Measurements from ENCODE around the gene TEX52. TPM values are rescaled to one million over a fixed set of nuclear protein-coding genes. Genes with fewer than 3 reads are reported as not detected.
A peak's percentile ranks its signal among the peaks of the same experiment; 100 is the strongest.

The TEX52 gene
- total and polyA plus RNA-seq, 9 donors: not detected

- no peak for TF ChIP-seq CTCF (IDR thresholded peaks at IDR 0.05)
- Histone ChIP-seq H3K9me3 (no peaks in the 10 kb centered on the region), H3K4me1 (ENCODE audit: insufficient read depth) (peaks cover 13% of the 10 kb centered on the region), H3K36me3 (no peaks in the 10 kb centered on the region), H3K27me3 (no peaks in the 10 kb centered on the region), H3K4me3 (no peak overlapping the region), H3K27ac (no peak overlapping the region)
- no peak for DNase-seq
- intact Hi-C loops (cut with DNase I): loop anchor here in 3 of 4 donors (10.0 kb wide), 2 partner anchors 93 to 183 kb away; no protein-coding TSS in a partner anchor
- 88 to 92% (median 91%) methylated on average over 3 of the region's 3 CpGs for WGBS, 3 donors
Measured at GRCh38 chr12:2851931-2852330, 4.9 kb downstream of the TEX52 start.

GRCh38 chr12:2845280-2845679 lies 11.6 kb downstream of the TEX52 start:
- peak; percentile 49 to 75 (median 70) for DNase-seq
- peak overlapping the region in 1 of 2 donors; percentile 11 for H3K27ac ChIP-seq

GRCh38 chr12:2844786-2845185 lies 12.1 kb downstream of the TEX52 start:
- intact Hi-C loops (cut with DNase I): loop anchor here in 1 of 4 donors (5.0 kb wide), 1 partner anchor 98 kb away; no protein-coding TSS in a partner anchor
- no peak for TF ChIP-seq POLR2A (IDR thresholded peaks at IDR 0.05)
- no peak for TF ChIP-seq EP300 (IDR thresholded peaks at IDR 0.05)
- no peak for TF ChIP-seq CTCF (IDR thresholded peaks at IDR 0.05)
- H3K27ac ChIP-seq: peak overlapping the region in 1 of 2 donors; percentile 11
- WGBS, 3 donors: 83 to 85% (median 84%) methylated on average over 9 of the region's 9 CpGs
- no peaks in the 10 kb centered on the region for H3K9me3 ChIP-seq
- no peak overlapping the region for H3K4me3 ChIP-seq
- no peak for DNase-seq
- no peaks in the 10 kb centered on the region for H3K36me3 ChIP-seq
- H3K27me3 ChIP-seq: no peaks in the 10 kb centered on the region
- H3K4me1 ChIP-seq (ENCODE audit: insufficient read depth): peaks cover 12% of the 10 kb centered on the region

More at GRCh38 chr12:2845280-2845679, 11.6 kb downstream of the TEX52 start:
- TF ChIP-seq EP300 (IDR thresholded peaks at IDR 0.05) (no peak), CTCF (IDR thresholded peaks at IDR 0.05) (no peak), POLR2A (IDR thresholded peaks at IDR 0.05) (no peak)
- Histone ChIP-seq H3K4me3 (no peak overlapping the region), H3K9me3 (no peaks in the 10 kb centered on the region), H3K36me3 (no peaks in the 10 kb centered on the region), H3K27me3 (no peaks in the 10 kb centered on the region), H3K4me1 (ENCODE audit: insufficient read depth) (peaks cover 12% of the 10 kb centered on the region)
- WGBS, 3 donors: 15 to 17% (median 15%) methylated on average over 6 of the region's 6 CpGs
- intact Hi-C loops (cut with DNase I): loop anchor here in 1 of 4 donors (5.0 kb wide), 1 partner anchor 97 kb away; no protein-coding TSS in a partner anchor

GRCh38 chr12:2842948-2843347 lies 13.9 kb downstream of the TEX52 start:
- Histone ChIP-seq H3K27me3 (no peaks in the 10 kb centered on the region), H3K9me3 (no peaks in the 10 kb centered on the region), H3K36me3 (no peaks in the 10 kb centered on the region), H3K4me3 (no peak overlapping the region), H3K27ac (no peak overlapping the region), H3K4me1 (ENCODE audit: insufficient read depth) (no peaks in the 10 kb centered on the region)
- DNase-seq: no peak
- intact Hi-C loops (cut with DNase I): no loop called here
- TF ChIP-seq EP300 (IDR thresholded peaks at IDR 0.05): no peak
- WGBS, 3 donors: 70 to 84% (median 79%) methylated on average over 5 of the region's 5 CpGs

GRCh38 chr12:2841056-2841650 lies 15.7 kb downstream of the TEX52 start:
- 61 to 66% (median 62%) methylated on average over 9 of the region's 9 CpGs for WGBS, 3 donors
- no peak overlapping the region for H3K4me3 ChIP-seq

More at GRCh38 chr12:2841056-2841650, 15.7 kb downstream of the TEX52 start:
- H3K27ac ChIP-seq: no peak overlapping the region
- no peak for TF ChIP-seq POLR2A (IDR thresholded peaks at IDR 0.05)
- no peak for TF ChIP-seq CTCF (IDR thresholded peaks at IDR 0.05)
- TF ChIP-seq EP300 (IDR thresholded peaks at IDR 0.05): no peak
- no peaks in the 10 kb centered on the region for H3K27me3 ChIP-seq
- H3K9me3 ChIP-seq: no peaks in the 10 kb centered on the region
- intact Hi-C loops (cut with DNase I): no loop called here
- H3K36me3 ChIP-seq: no peaks in the 10 kb centered on the region
- no peaks in the 10 kb centered on the region for H3K4me1 ChIP-seq (ENCODE audit: insufficient read depth)
- no peak for DNase-seq

All from ovary (tissue), 9 donors.